NT2/D1 (cell line): ENCODE measurements around the gene BLID.

Source experiments
- SUZ12 ChIP-seq: IDR thresholded peaks from 2 replicates; pipeline ENCODE4 v1.6.1; 2011; ENCODE audit not compliant: insufficient read length, insufficient read depth; ENCODE audit errors: extremely low read depth
- YY1 ChIP-seq: IDR thresholded peaks from 2 replicates; pipeline ENCODE4 v1.6.1; 2011; ENCODE audit not compliant: insufficient read length, insufficient read depth
- ZNF274 ChIP-seq: IDR thresholded peaks from 2 replicates; pipeline ENCODE4 v1.6.1; 2011; ENCODE audit warnings: mild to moderate bottlenecking, low read depth, low read length

DNA sequence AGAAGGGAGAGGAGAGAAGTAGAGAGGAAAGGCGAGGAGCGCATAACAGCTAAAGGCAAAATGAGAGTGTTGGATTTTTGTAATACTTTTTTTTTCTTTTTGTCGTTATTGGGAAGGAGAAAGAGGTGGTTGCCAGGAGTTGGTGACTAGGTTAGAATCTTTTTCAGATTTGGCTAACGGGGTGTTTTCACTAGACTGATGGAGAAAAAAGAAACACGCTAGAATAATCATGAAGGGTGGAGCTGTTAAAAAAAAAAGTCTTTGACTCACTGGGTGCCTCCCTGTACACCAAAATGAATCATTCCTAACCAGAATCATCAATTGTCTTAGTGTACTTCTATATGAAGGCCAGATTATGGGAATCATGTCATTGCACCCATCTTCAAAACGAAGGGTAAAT is 12.7 kb downstream of the BLID start:
- TF ChIP-seq ZNF274 (no peak), SUZ12 (no peak), YY1 (no peak)
